Kidney (tissue), 14 donors: ENCODE results near the gene ORMDL1. TPM values are rescaled to one million over a fixed set of nuclear protein-coding genes. Genes with fewer than 3 reads are reported as not detected.

Experiments used
- DNase-seq, 5 donors: peaks; one replicate each; pipeline ENCODE4 v3.0.0-alpha.2; 2013 to 2020
- FAIRE-seq: peaks from 2 replicates; lab custom pipeline; 2012; peaks lifted over from hg19 to GRCh38; lab: Jason Lieb, UNC
- H3K27ac ChIP-seq, 2 donors: one replicate each; pipeline ENCODE4 v1.7.0; 2013; ENCODE audit warnings: low read depth in 2 of 2, low read length in 2 of 2, inconsistent platforms in 1 of 2
- H3K27me3 ChIP-seq: one replicate; pipeline ENCODE4 v1.7.1; 2013; ENCODE audit warnings: low read length, inconsistent platforms; ENCODE audit not compliant: control insufficient read depth, insufficient read depth
- H3K36me3 ChIP-seq, 3 donors: one replicate each; pipeline versions ENCODE4 v1.7.0 to v1.7.1; 2013; ENCODE audit warnings: low read length in 3 of 3, control low read depth in 1 of 3, inconsistent platforms in 1 of 3; ENCODE audit not compliant: insufficient read depth in 3 of 3, control insufficient read depth in 2 of 3
- H3K4me1 ChIP-seq, 3 donors: one replicate each; pipeline versions ENCODE4 v1.7.0 to v1.7.1; 2013; ENCODE audit warnings: low read length in 3 of 3, inconsistent platforms in 1 of 3, low read depth in 1 of 3; ENCODE audit not compliant: control insufficient read depth in 2 of 3, insufficient read depth in 2 of 3
- H3K4me3 ChIP-seq, 3 donors: one replicate each; pipeline versions ENCODE4 v1.7.0 to v1.8.1; 2013; ENCODE audit warnings: low read length in 3 of 3, control low read depth in 1 of 3, inconsistent platforms in 1 of 3
- H3K9ac ChIP-seq, 3 donors: one replicate each; pipeline versions ENCODE4 v1.7.0 to v1.7.1; 2013; ENCODE audit warnings: low read length in 3 of 3, control low read depth in 1 of 3, inconsistent platforms in 1 of 3
- H3K9me3 ChIP-seq, 3 donors: one replicate each; pipeline versions ENCODE4 v1.7.0 to v1.7.1; 2013; ENCODE audit warnings: low read length in 3 of 3, control low read depth in 1 of 3, inconsistent platforms in 1 of 3; ENCODE audit not compliant: control insufficient read depth in 2 of 3, insufficient read depth in 1 of 3
- intact Hi-C: fragments of 100-400 bp; cut with DNase I; formaldehyde crosslinking; loops from one replicate; pipeline ENCODE4 v1.11.1; 2022
- polyA plus RNA-seq: library from polyadenylated mRNA; stranded (reverse); fragments of 350-450 nt; fragmentation: Illumina TruSeq; extraction: RNeasy Lipid Tissue Mini Kit (QIAGEN cat#74804); gene quantifications from one replicate; pipeline ENCODE4 v1.2.3, GENCODE V29; 2014; ENCODE audit warnings: low read depth, low replicate concordance; ENCODE audit not compliant: insufficient read depth
- total RNA-seq: library from RNA; stranded (reverse); fragmentation: NEBNext Ultra II Directional; extraction: Animal tissue kit (Norgen Biotek cat#: 25700); gene quantifications from one replicate; pipeline ENCODE4 v1.2.1, GENCODE V29; 2021
- TF ChIP-seq, protein P1 (sequence below): IDR thresholded peaks from 3 replicates; pipeline ENCODE4 v1.5.1; 2012; ENCODE audit warnings: mild to moderate bottlenecking, moderate library complexity, borderline replicate concordance; ENCODE audit not compliant: insufficient read depth; ENCODE audit errors: extremely low read depth
- donor health status: control.
- donor health status: control.
- donor health status: control.
- donor health status: control.
- donor health status: control.
- donor health status: DM: yes; HTN: yes; CAD: no.
- donor health status: Normal renal cell carcinoma (clear cell type).

Gene ORMDL1
- total and polyA plus RNA-seq, 2 donors from 2014 or later = 53.2 to 61.2 TPM

- no peaks in the 10 kb centered on the region for H3K27me3 ChIP-seq
- TF ChIP-seq, protein P1, sequence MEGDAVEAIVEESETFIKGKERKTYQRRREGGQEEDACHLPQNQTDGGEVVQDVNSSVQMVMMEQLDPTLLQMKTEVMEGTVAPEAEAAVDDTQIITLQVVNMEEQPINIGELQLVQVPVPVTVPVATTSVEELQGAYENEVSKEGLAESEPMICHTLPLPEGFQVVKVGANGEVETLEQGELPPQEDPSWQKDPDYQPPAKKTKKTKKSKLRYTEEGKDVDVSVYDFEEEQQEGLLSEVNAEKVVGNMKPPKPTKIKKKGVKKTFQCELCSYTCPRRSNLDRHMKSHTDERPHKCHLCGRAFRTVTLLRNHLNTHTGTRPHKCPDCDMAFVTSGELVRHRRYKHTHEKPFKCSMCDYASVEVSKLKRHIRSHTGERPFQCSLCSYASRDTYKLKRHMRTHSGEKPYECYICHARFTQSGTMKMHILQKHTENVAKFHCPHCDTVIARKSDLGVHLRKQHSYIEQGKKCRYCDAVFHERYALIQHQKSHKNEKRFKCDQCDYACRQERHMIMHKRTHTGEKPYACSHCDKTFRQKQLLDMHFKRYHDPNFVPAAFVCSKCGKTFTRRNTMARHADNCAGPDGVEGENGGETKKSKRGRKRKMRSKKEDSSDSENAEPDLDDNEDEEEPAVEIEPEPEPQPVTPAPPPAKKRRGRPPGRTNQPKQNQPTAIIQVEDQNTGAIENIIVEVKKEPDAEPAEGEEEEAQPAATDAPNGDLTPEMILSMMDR = no peak
- no peak for FAIRE-seq
- H3K9ac ChIP-seq = no peak overlapping the region
- H3K36me3 ChIP-seq = peaks cover 0 to 3% (median 0%) of the 10 kb centered on the region in 3 donors
- H3K27ac ChIP-seq = no peak overlapping the region
- H3K9me3 ChIP-seq = no peaks in the 10 kb centered on the region
- H3K4me1 ChIP-seq = no peaks in the 10 kb centered on the region
- no peak overlapping the region for H3K4me3 ChIP-seq
- no peak for DNase-seq
- intact Hi-C loops = no loop called here
Observed at GRCh38 chr2:189791338-189792042, 7.4 kb upstream of the ORMDL1 start.

GRCh38 chr2:189783451-189783926, 650 bp downstream of the ORMDL1 start:
- intact Hi-C loops = no loop called here
- Histone ChIP-seq H3K27me3 (no peaks in the 10 kb centered on the region), H3K4me3 (peak overlapping the region; percentile 93 to 98 (median 97)), H3K36me3 (peaks cover 2 to 5% (median 5%) of the 10 kb centered on the region in 3 donors), H3K9me3 (no peaks in the 10 kb centered on the region), H3K9ac (peak overlapping the region; percentile 83 to 95 (median 95)), H3K27ac (peak overlapping the region; percentile 94 to 96), H3K4me1 (peaks cover 2 to 10% (median 3%) of the 10 kb centered on the region in 3 donors)
- DNase-seq (peak in 2 of 5 donors; percentile 77 to 78), FAIRE-seq (no peak)
- TF ChIP-seq, protein P1 = no peak

GRCh38 chr2:189782221-189782671, 1.9 kb downstream of the ORMDL1 start:
- peak overlapping the region in 1 of 3 donors; percentile 14 for H3K4me3 ChIP-seq
- H3K27ac ChIP-seq = no peak overlapping the region
- peaks cover 2 to 11% (median 5%) of the 10 kb centered on the region in 3 donors for H3K36me3 ChIP-seq

More at GRCh38 chr2:189782221-189782671, 1.9 kb downstream of the ORMDL1 start:
- TF ChIP-seq, protein P1 = no peak
- FAIRE-seq = no peak
- intact Hi-C loops = no loop called here
- Histone ChIP-seq H3K4me1 (peaks cover 2 to 10% (median 3%) of the 10 kb centered on the region in 3 donors), H3K9me3 (no peaks in the 10 kb centered on the region), H3K27me3 (no peaks in the 10 kb centered on the region), H3K9ac (no peak overlapping the region)
- no peak for DNase-seq
